SJCRH30 (cell line): ENCODE data around the gene SCP2. TPM values are rescaled to one million over a fixed set of nuclear protein-coding genes. Genes with fewer than 3 reads are reported as not detected.

ENCODE experiments used
- DNase-seq, 2 experiments: peaks; one replicate each; pipeline ENCODE4 v3.0.0-alpha.2; 2015 to 2020
- H3K27ac ChIP-seq: fragments of 250-450 bp; sonication (Bioruptor Pico); 2 replicates; pipeline ENCODE4 v1.5.1; 2020; ENCODE audit warnings: mild to moderate bottlenecking, moderate library complexity
- H3K27me3 ChIP-seq: fragments of 250-450 bp; sonication (Bioruptor Pico); 2 replicates; pipeline ENCODE4 v1.5.1; 2020; ENCODE audit warnings: mild to moderate bottlenecking, moderate library complexity
- H3K36me3 ChIP-seq: fragments of 250-450 bp; sonication (Bioruptor Pico); 2 replicates; pipeline ENCODE4 v1.5.1; 2020; ENCODE audit warnings: mild to moderate bottlenecking, moderate library complexity
- H3K4me1 ChIP-seq: fragments of 250-450 bp; sonication (Bioruptor Pico); 2 replicates; pipeline ENCODE4 v1.5.1; 2020; ENCODE audit warnings: mild to moderate bottlenecking, moderate library complexity
- H3K4me3 ChIP-seq: fragments of 250-450 bp; sonication (Bioruptor Pico); 2 replicates; pipeline ENCODE4 v1.5.1; 2020; ENCODE audit warnings: mild to moderate bottlenecking, moderate library complexity
- H3K9me3 ChIP-seq: fragments of 250-450 bp; sonication (Bioruptor Pico); replicated peaks from 2 replicates; pipeline ENCODE4 v1.5.1; 2020; ENCODE audit warnings: mild to moderate bottlenecking, moderate library complexity
- total RNA-seq: library from RNA; depleted of rRNA; stranded (reverse); fragments of >200 nt; shearing (Covaris generic); gene quantifications from 2 replicates; pipeline ENCODE4 v1.2.3, GENCODE V29; 2014

SCP2 gene
- total RNA-seq, 1 experiment from 2014 or later: 118 TPM

DNA sequence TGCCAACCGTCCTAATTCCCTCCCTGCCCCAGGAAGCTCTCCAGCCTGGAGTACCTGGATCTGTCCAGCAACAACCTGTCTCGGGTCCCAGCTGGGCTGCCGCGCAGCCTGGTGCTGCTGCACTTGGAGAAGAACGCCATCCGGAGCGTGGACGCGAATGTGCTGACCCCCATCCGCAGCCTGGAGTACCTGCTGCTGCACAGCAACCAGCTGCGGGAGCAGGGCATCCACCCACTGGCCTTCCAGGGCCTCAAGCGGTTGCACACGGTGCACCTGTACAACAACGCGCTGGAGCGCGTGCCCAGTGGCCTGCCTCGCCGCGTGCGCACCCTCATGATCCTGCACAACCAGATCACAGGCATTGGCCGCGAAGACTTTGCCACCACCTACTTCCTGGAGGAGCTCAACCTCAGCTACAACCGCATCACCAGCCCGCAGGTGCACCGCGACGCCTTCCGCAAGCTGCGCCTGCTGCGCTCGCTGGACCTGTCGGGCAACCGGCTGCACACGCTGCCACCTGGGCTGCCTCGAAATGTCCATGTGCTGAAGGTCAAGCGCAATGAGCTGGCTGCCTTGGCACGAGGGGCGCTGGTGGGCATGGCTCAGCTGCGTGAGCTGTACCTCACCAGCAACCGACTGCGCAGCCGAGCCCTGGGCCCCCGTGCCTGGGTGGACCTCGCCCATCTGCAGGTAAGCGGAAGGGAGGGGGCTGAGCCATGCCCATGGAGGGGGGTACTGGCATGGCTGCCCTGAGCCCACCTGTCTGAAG is 151.4 kb downstream of the SCP2 start:
- Histone ChIP-seq H3K4me3 (no peak overlapping the region), H3K4me1 (no peaks in the 10 kb centered on the region), H3K27ac (no peak overlapping the region), H3K27me3 (no peaks in the 10 kb centered on the region), H3K9me3 (no peaks in the 10 kb centered on the region), H3K36me3 (no peaks in the 10 kb centered on the region)
- no peak for DNase-seq

- no peaks in the 10 kb centered on the region for H3K4me1 ChIP-seq
- H3K4me3 ChIP-seq: no peak overlapping the region
- no peaks in the 10 kb centered on the region for H3K9me3 ChIP-seq
- no peak for DNase-seq
- H3K27me3 ChIP-seq: no peaks in the 10 kb centered on the region
- H3K36me3 ChIP-seq: no peaks in the 10 kb centered on the region
- no peak overlapping the region for H3K27ac ChIP-seq
These were observed 152.2 kb downstream of the SCP2 start for GRCh38 chr1:53079251-53079650.

DNA sequence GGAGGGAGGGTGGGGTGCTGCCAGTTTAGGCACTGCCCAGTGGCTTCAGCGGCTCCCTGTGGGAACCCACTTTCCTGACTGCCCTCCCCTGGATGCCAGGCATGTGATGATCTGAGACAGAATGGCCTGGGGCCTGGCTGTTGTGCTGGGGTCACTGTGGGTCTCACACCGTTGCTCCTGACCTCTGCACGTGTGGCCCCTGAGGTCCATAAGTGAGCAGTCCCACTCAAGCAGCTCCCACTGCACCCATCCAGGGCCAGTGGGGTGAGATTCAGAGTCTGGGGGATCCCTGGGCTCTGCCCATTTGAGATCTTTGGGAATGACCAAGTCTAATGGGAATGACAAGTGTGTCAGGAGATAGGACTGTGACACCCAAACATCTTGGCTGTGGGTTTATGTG is 153.0 kb downstream of the SCP2 start:
- Histone ChIP-seq H3K9me3 (no peaks in the 10 kb centered on the region), H3K4me3 (no peak overlapping the region), H3K27ac (no peak overlapping the region), H3K36me3 (no peaks in the 10 kb centered on the region), H3K4me1 (no peaks in the 10 kb centered on the region), H3K27me3 (no peaks in the 10 kb centered on the region)
- DNase-seq: no peak

DNA sequence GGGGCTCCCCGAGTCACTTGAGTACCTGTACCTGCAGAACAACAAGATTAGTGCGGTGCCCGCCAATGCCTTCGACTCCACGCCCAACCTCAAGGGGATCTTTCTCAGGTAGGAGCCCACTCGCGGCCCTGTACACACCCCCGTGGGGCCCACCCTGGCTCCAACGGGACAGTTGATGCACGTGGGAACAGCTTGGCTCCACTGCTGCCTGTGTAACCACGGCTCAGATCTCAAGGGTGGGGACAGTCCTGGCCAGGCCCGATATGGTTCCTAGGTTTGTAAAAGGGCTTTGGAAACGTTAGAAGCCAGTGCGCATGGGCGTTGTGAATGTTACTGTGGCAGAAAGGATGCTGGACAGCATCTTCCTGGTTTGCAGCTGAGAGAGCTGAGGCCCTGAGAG is 153.7 kb downstream of the SCP2 start:
- Histone ChIP-seq H3K4me1 (no peaks in the 10 kb centered on the region), H3K27ac (no peak overlapping the region), H3K4me3 (no peak overlapping the region), H3K27me3 (no peaks in the 10 kb centered on the region), H3K9me3 (no peaks in the 10 kb centered on the region), H3K36me3 (no peaks in the 10 kb centered on the region)
- no peak for DNase-seq

GRCh38 chr1:53081384-53082066 is 154.4 kb downstream of the SCP2 start:
- Histone ChIP-seq H3K4me1 (no peaks in the 10 kb centered on the region), H3K27me3 (no peaks in the 10 kb centered on the region), H3K27ac (no peak overlapping the region), H3K36me3 (no peaks in the 10 kb centered on the region), H3K9me3 (no peaks in the 10 kb centered on the region), H3K4me3 (no peak overlapping the region)
- DNase-seq: peak; percentile 45 to 49

GRCh38 chr1:53082826-53083455 is 155.9 kb downstream of the SCP2 start:
- Histone ChIP-seq H3K36me3 (no peaks in the 10 kb centered on the region), H3K9me3 (no peaks in the 10 kb centered on the region), H3K4me3 (no peak overlapping the region), H3K4me1 (peaks cover 12% of the 10 kb centered on the region), H3K27ac (no peak overlapping the region), H3K27me3 (no peaks in the 10 kb centered on the region)
- DNase-seq: no peak

DNA sequence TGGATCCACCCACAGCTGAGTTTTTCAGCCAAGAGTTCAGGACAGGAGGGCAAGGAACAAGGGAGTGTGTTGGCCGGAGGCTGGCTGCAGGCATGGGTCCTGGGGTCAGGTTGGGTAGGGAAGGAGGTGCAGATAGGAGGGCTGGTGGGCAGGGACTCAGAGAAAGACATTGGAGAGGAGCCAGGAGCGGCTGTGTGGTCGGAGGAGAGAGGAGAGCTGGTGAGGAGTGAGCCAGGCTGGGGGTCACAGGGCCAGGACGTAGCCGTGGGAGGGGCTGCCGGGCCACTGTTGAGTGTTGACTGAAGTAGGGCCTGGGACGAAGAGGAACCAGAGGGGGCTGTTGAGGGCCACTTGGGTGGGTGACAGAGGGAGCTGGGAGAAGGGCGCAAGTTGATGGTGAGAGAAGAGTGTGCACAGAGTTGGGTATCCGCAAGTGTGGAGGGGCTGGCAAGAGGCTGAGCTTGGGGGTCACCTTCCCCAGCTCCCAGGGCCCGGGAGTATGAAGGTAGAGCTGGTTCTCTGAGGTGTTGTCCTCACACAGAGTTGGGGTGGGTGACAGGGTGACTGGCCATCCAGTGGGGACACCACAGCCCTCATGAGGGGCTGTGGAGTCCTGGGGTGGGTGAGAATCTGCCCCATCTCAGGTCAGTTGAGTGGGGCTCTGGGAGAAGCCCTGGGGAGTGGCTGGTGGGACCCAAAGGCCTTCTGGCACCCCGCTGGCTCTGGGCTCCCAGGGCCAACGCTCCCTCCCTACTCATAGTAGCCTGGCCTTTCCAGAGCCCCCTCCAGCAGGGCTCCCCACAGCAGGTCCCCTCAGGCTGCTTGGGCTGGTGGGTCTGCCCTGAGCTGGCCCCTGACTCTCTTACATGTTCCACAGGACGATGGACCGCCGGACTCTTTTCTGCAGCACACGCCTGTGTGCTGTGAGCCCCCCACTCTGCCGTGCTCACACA is 156.8 kb downstream of the SCP2 start:
- no peaks in the 10 kb centered on the region for H3K36me3 ChIP-seq

DNA sequence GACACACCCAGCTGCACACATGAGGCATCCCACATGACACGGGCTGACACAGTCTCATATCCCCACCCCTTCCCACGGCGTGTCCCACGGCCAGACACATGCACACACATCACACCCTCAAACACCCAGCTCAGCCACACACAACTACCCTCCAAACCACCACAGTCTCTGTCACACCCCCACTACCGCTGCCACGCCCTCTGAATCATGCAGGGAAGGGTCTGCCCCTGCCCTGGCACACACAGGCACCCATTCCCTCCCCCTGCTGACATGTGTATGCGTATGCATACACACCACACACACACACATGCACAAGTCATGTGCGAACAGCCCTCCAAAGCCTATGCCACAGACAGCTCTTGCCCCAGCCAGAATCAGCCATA is 157.5 kb downstream of the SCP2 start:
- no peaks in the 10 kb centered on the region for H3K27me3 ChIP-seq
- DNase-seq: no peak
- H3K4me1 ChIP-seq: peaks cover 27% of the 10 kb centered on the region
- no peaks in the 10 kb centered on the region for H3K36me3 ChIP-seq
- no peaks in the 10 kb centered on the region for H3K9me3 ChIP-seq
- no peak overlapping the region for H3K4me3 ChIP-seq
- no peak overlapping the region for H3K27ac ChIP-seq

More for the DNA sequence above, 156.8 kb downstream of the SCP2 start:
- H3K4me3 ChIP-seq: no peak overlapping the region
- H3K4me1 ChIP-seq: peaks cover 20% of the 10 kb centered on the region
- H3K27ac ChIP-seq: no peak overlapping the region
- H3K27me3 ChIP-seq: no peaks in the 10 kb centered on the region
- DNase-seq: no peak
- H3K9me3 ChIP-seq: no peaks in the 10 kb centered on the region

DNA sequence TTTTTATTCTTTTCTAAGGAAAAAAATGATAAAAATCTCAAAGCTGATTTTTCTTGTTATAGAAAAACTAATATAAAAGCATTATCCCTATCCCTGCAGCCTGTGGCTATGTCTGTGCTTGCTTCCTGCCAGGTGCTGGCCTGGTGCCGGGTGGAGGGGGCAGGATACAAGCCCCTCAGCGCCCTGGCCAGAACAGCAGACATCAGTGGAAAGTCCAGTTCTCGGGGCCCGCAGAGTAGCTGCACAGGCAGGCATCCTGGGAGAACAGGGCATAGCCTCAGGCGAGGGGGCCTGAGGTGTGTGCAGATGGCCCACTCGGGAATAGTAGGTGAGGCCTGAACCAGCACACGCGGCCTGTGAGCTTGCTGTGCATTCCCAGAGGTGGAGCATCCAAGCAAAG is 158.3 kb downstream of the SCP2 start:
- H3K27ac ChIP-seq: no peak overlapping the region
- no peak overlapping the region for H3K4me3 ChIP-seq
- no peak for DNase-seq
- H3K4me1 ChIP-seq: peaks cover 29% of the 10 kb centered on the region
- no peaks in the 10 kb centered on the region for H3K27me3 ChIP-seq
- no peaks in the 10 kb centered on the region for H3K36me3 ChIP-seq
- H3K9me3 ChIP-seq: no peaks in the 10 kb centered on the region

DNA sequence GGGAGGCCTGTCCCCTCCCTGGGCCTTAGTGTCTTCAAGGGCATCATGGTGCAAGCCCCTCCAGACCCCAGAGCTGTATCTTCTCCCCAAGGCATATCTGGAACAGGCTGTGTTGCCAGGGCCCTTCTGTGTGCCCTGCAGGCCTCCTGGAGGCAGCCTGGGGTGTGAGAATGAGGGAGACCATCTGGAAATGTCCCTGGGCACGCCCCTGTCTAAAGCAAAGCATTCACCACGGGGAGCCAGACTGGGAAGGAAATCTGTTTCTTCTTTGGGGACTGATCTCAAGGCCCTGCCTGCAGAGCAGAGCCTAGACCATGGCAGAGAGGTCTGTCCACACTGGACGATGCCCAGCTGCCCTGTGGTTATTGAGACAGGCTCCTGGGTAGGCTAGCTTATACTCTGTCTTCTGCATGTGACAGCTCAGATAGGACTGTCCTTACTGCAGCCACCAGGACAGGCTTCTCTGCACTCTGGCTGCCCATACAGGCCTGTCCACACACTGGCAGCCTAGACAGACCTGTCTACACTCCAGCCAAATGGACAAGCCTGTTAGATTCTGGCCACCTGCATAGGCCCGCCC is 159.5 kb downstream of the SCP2 start:
- H3K27ac ChIP-seq: 0 out of 2 replicates have a peak overlapping the region, but pooled peaks have one; percentile 3
- no peaks in the 10 kb centered on the region for H3K27me3 ChIP-seq
- peak in 1 of 2 experiments; percentile 16 for DNase-seq
- no peak overlapping the region for H3K4me3 ChIP-seq
- H3K9me3 ChIP-seq: no peaks in the 10 kb centered on the region
- H3K4me1 ChIP-seq: peaks cover 32% of the 10 kb centered on the region
- H3K36me3 ChIP-seq: no peaks in the 10 kb centered on the region

DNA sequence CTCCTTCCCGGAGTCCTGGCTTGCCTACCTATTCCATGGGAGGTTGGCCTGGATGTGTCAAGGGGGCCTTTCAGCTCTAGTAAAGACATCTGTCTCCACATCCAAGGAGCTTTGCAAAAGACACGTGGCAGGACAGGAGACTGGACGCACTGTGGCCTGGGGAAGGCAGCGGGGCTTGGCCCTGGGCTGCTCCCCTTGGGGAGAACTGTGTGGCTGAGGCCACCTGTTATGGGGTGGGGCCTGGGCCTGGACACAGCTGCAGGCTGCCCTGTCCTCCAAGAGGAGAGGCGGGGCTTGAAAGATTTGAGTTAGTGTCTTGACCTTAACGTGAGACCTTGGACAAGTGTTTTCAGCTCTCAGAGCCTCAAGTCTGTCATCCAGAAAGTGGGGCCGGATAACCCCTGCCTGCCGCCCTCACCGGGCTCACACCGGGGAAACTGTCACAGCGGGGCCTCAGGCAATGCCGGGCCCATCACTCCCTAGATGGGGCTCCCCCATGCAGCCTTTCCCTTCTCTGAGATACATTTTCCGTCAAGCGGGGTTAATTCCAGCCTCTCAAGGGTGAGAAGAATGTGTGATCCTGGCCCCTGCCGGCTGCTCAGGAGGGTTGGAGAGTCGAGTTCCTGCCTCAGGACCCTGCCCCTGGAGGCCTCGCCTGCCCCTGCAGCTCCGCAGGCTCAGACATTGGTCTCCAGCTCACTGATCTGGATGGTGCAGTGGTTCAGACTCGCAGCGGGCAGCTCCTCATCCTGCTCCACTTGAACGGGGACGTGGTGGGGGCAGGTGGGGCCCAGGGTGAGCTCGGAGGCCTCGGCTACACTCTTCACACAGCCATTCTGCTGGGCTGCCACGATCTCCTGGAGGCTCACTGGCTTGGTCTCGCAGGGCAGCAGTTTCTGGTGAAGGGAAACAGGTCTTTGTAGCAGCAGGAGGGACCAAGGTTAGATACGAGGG is 160.5 kb downstream of the SCP2 start:
- peak; percentile 80 to 81 for DNase-seq
- H3K4me1 ChIP-seq: peaks cover 32% of the 10 kb centered on the region
- H3K27me3 ChIP-seq: no peaks in the 10 kb centered on the region
- no peaks in the 10 kb centered on the region for H3K9me3 ChIP-seq
- H3K4me3 ChIP-seq: no peak overlapping the region
- no peaks in the 10 kb centered on the region for H3K36me3 ChIP-seq
- peak overlapping the region; percentile 13; the same call in 1 of the 2 replicates for H3K27ac ChIP-seq

GRCh38 chr1:53088616-53089300 is 161.7 kb downstream of the SCP2 start:
- H3K4me1 ChIP-seq: peaks cover 32% of the 10 kb centered on the region
- H3K27ac ChIP-seq: peak overlapping the region; percentile 17; the same call in 1 of the 2 replicates
- no peak overlapping the region for H3K4me3 ChIP-seq
- H3K9me3 ChIP-seq: no peaks in the 10 kb centered on the region
- H3K36me3 ChIP-seq: no peaks in the 10 kb centered on the region
- DNase-seq: peak; percentile 43 to 54
- H3K27me3 ChIP-seq: no peaks in the 10 kb centered on the region
